Activated CD8-positive, alpha-beta memory T cell treated with anti-CD3 and anti-CD28 coated beads, Interleukin-2, amount 50 U/mL, for 24 hours (primary cell): ENCODE data around the gene SYNJ2.

ENCODE experiments used
- DNase-seq: peaks from one replicate; pipeline ENCODE4 v3.0.0-alpha.2; 2020; ENCODE audit errors: extremely low read depth

The SYNJ2 gene

GRCh38 chr6:158080849-158081656 lies 99.4 kb downstream of the SYNJ2 start:
- no peak for DNase-seq

DNA sequence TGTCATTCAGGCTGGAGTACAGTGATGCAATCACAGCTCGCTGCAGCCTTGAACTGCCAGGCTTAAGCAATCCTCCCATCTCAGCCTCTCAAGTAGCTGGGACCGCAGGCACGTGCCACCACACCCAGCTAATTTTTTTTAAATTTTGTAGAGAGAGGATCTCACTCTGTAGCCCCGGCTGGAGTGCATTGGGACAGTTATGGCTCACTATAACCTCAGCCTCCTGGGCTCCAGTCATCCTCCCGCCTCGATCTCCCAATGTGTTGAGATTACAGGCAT lies 99.9 kb downstream of the SYNJ2 start:
- DNase-seq, result no peak

GRCh38 chr6:158083455-158084325 lies 102.0 kb downstream of the SYNJ2 start:
- no peak for DNase-seq

DNA sequence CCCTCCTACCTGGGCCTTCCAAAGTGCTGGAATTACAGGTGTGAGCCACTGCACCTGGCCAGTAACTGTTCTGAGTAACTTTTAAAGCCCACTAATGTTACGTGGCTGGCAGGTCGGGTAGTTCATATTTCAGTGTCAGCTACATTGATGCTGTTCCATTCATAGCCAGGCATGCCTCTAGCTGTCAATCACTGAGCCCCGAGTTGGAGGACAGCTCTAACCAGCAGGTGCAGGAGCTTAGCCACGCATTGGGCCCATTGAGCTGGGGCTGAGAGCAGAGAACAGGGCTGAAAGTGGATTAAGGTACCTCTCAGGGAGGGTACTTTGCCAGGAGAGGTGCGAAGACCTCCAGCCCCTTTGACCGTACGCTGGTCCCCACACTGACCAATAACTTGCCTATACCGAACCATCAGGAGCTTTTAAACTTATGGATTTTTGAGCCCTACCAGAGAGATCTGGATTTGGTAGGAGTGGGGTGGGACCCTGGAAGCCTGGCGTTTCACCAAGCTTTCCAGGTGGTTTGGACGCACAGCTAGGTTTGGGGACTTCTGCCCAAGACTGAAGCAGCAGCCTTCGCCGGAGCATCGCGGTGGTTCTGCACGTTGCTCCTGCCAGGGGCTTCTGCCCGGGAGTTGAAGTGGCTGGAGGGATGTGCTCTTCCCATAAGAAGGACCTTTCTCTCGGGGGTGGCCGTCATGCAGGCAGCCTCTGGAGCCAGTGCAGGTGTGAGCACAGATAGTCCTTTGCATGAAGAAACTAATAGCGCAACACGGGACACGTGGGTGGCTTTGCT lies 103.8 kb downstream of the SYNJ2 start:
- no peak for DNase-seq

DNA sequence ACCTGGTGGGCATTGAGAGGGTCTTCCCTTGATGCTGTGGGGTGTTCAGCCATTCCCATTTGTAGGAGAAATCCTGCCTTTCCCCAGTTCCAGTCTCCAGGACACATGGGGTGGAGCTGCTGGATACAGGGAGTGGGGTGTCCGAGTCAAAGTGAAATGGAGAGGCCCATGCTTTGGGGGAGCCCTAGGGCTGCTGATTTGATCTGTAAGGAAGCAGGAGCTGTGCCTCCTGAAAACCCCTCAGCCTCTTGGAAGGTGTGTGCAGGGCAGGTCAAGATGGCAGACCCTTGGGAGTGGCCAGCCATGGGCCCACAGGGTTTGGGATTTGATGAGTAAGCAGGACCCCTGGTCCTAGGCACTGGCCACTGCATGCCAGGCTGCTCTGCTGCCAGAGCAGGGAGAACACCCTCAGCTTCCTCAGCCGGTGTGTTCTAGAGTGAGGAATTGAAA lies 104.4 kb downstream of the SYNJ2 start:
- no peak for DNase-seq

DNA sequence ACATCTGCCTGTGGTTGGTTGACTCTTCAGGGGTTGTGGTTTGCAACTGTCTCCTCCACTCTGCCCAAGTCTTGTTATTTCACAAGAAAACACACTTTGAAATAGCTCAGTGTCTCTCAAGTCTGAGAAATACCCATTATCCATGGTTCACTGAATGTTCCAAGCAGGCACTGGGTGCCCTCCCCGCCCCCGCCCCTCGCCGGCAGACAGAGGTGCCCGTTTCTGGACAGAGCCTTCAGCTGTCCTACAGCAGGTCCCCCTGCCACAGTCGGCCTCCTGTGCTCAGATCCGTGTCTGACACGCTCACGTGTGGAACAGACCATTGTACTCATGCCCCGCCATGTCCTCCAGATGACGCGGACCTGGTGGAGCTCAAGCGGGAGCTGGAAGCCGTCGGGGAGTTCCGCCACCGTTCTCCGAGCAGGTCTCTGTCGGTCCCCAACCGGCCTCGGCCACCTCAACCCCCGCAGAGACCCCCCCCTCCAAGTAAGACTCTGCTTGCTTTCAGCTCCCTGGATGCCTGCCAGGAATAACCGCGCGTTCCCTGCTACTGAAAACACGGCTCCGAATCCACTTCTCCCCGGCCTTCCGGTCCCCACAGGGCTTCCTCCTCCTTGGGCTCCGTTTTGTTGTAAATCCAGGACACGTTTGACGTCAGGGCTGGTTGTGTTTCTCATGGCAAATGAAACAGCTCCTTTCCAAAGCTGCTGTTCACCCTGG lies 105.0 kb downstream of the SYNJ2 start:
- no peak for DNase-seq

DNA sequence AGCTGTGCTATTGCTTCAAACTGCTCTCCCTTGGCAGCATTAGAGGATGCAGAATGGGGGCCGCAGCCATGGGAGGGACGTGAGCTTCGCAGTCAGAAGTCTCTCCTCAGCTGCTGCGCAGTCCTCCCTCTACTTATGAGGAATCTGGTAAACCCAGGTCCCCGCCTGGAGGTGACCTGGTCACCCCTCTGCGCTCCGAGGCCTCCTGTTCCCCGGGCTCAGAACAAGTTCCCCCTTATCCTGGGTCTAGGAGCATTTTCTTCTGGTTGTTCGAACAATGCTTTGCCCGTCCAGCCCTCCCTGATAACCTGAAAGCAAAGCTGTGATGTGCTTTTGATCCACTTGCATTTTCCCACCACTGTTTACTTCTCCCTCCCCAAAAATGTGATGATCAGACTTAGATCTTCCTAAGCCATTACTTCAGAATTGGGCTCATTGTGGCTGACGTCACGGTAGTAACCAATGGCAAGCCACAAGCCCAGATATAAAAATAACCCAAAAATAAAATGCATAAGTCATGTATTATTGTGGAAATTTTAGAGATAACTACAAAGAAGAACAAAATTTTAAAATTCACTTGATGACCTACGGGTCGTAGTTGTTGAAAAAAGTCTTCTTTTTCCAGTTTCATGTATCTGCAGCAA lies 105.7 kb downstream of the SYNJ2 start:
- no peak for DNase-seq

DNA sequence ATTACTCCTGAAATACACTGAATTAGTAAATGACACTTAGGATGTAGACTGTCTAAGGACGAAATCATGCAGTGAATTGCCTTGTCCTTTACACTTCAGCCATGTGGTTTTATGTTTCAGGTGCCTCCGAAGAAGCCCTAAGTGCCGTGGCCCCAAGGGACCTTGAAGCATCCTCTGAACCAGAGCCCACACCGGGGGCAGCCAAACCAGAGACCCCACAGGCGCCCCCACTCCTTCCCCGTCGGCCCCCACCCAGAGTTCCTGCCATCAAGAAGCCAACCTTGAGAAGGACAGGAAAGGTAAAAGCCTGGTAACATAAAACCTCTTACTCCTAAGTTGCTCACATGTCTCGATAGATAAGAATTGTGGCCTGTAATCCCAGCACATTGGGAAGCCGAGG lies 111.1 kb downstream of the SYNJ2 start:
- no peak for DNase-seq

- no peak for DNase-seq
Observed at GRCh38 chr6:158095031-158095430, 113.4 kb downstream of the SYNJ2 start.

GRCh38 chr6:158095671-158096070 lies 114.0 kb downstream of the SYNJ2 start:
- no peak for DNase-seq

GRCh38 chr6:158103228-158103627 lies 121.6 kb downstream of the SYNJ2 start:
- no peak for DNase-seq

- no peak for DNase-seq
Observed at GRCh38 chr6:158104696-158105095, 123.0 kb downstream of the SYNJ2 start.

- DNase-seq, result no peak
Observed at GRCh38 chr6:158109748-158110147, 128.1 kb downstream of the SYNJ2 start.

- no peak for DNase-seq
Observed at GRCh38 chr6:158110986-158111385, 129.3 kb downstream of the SYNJ2 start.

- no peak for DNase-seq
Observed at GRCh38 chr6:158111987-158112386, 130.3 kb downstream of the SYNJ2 start.

DNA sequence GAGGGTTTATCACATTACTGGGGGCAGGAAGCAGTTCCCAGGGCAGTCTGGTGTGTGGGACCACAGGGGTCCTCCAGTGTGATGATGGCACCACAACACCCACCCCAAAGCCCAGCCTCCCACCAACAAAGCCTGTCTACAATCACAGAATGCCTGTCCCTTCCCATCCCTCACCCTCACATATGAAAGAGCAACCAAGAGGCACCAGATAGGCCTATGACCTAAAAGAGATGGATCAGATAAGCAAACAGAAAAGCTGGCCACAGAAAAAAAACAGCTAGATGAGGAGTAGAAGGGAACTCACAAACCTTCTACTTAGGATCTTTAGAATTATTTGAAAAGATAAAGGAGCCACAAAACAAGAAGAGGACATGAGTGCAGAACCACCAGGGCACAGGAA lies 132.1 kb downstream of the SYNJ2 start:
- DNase-seq, result no peak

DNA sequence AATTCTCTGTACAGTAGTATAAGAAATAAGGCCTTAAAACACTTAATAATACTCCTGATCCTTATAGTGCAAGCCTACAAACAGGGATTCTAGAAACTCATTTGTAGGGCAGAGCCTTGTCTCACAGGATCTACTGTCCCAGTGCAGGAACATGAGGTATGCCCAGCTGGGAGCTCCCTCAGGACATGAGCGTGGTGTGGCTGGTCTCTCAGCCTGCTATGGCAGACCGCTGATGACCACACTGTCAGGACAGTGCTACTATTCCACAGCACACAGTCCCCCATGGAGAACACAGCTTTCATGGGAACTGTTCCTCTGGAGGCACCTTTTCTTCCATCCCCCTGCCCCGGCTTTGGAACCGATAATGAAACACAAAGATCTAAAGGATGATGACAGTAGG lies 133.4 kb downstream of the SYNJ2 start:
- DNase-seq, result no peak

- no peak for DNase-seq
Observed at GRCh38 chr6:158115508-158115907, 133.8 kb downstream of the SYNJ2 start.

- DNase-seq, result no peak
Observed at GRCh38 chr6:158118886-158119285, 137.2 kb downstream of the SYNJ2 start.

DNA sequence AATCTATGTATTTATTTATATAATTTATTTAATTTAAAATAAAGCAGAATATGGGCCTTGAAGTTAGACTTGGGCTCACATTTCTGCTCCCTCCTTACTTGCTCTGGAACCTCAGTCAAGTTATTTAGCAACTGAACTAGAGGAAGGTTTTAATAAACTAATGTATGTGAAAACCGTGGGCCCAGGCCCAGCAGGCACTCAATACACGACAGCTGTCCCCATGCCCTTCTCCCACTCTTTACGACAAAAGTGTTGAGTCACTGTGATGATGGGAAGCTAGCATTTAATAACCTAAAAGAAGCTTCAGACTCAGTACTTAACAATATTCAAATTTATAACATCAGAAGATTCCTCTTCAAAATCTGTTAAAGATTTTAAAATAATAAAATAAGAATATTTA lies 139.7 kb downstream of the SYNJ2 start:
- no peak for DNase-seq

- no peak for DNase-seq
Observed at GRCh38 chr6:158122048-158122447, 140.4 kb downstream of the SYNJ2 start.
